Activated CD4-positive, alpha-beta T cell treated with anti-CD3 and anti-CD28 coated beads for 36 hours (primary cell): ENCODE data around the gene FNDC5. TPM values are rescaled to one million over a fixed set of nuclear protein-coding genes. Genes with fewer than 3 reads are reported as not detected.

ENCODE experiments used
- ATAC-seq: fragments of 200-7000 bp; cut with Tn5 transposase; one replicate; pipeline ENCODE4 v1.10.0; 2021; ENCODE audit warnings: mild to moderate bottlenecking, moderate library complexity
- CTCF ChIA-PET: fragments of 350-600 bp; sonication (Branson Sonifier 250); formaldehyde crosslinking; loops from one replicate; lab custom pipeline; 2021; ENCODE audit warnings: antibody characterized with exemption; lab: Charles Lee
- POLR2A ChIA-PET: fragments of 350-600 bp; sonication (Branson Sonifier 250); formaldehyde crosslinking; loops from one replicate; lab custom pipeline; 2021; ENCODE audit warnings: antibody characterized with exemption, inconsistent platforms; lab: Charles Lee
- DNase-seq: peaks from one replicate; pipeline ENCODE4 v3.0.0-alpha.2; 2020
- H3K27ac Mint-ChIP-seq: one replicate; pipeline ENCODE4 v1.8.0; 2021; ENCODE audit warnings: mixed read lengths
- H3K27me3 Mint-ChIP-seq: one replicate; pipeline ENCODE4 v1.8.0; 2021; ENCODE audit warnings: mixed read lengths
- H3K36me3 Mint-ChIP-seq: one replicate; pipeline ENCODE4 v1.8.0; 2021; ENCODE audit warnings: low read depth, mixed read lengths
- H3K4me1 Mint-ChIP-seq: one replicate; pipeline ENCODE4 v1.8.0; 2021; ENCODE audit warnings: mixed read lengths
- H3K4me3 Mint-ChIP-seq: one replicate; pipeline ENCODE4 v1.8.0; 2021; ENCODE audit warnings: mild to moderate bottlenecking, moderate library complexity, mixed read lengths
- H3K9me3 Mint-ChIP-seq: one replicate; pipeline ENCODE4 v1.8.0; 2021; ENCODE audit warnings: low read depth, mixed read lengths
- intact Hi-C, 2 experiments: fragments of 100-400 bp; cut with DNase I in 1 of 2; cut with micrococcal nuclease in 1 of 2; formaldehyde crosslinking; loops; one replicate each; pipeline versions ENCODE4 v1.14.2 to v1.15.1; 2022 to 2024; cut with DNase I, micrococcal nuclease
- total RNA-seq, 2 experiments: library from RNA; stranded (reverse); gene quantifications; one replicate each; pipeline ENCODE4 v1.2.3, GENCODE V29; 2021

FNDC5 gene
- total RNA-seq, 2 experiments from 2014 or later: not detected

DNA sequence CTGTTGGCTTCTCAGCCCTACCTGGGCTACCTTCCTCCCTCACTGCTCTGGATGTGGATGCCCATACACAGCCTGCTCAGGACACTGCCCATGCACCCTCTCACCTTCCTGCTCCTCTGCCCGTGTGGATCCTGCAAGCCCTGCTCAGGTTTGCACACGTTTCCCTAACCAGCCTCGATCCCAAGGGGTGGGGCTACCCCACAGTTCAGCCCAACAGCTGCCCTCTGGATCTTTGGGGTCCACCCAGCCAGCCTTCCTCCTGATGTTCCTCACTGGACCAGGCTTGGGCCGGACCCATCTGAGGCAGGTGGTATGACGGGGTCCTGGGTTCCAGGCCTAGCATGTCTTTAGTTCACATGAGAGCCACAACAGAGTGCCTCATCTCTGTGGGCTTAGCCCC lies 25.7 kb upstream of the FNDC5 start:
- no peak overlapping the region for H3K27ac Mint-ChIP-seq
- CTCF ChIA-PET: interaction anchor here (1.1 kb wide), 1 partner anchor 16 kb away, joined by 5 read pairs; no protein-coding TSS in a partner anchor
- no peak for ATAC-seq
- POLR2A ChIA-PET: no interaction called here
- intact Hi-C loops: no loop called here
- peaks cover 6% of the 10 kb centered on the region for H3K4me1 Mint-ChIP-seq
- no peak overlapping the region for H3K4me3 Mint-ChIP-seq
- DNase-seq: no peak
- H3K36me3 Mint-ChIP-seq: no peaks in the 10 kb centered on the region
- no peaks in the 10 kb centered on the region for H3K9me3 Mint-ChIP-seq
- H3K27me3 Mint-ChIP-seq: peaks cover 42% of the 10 kb centered on the region

DNA sequence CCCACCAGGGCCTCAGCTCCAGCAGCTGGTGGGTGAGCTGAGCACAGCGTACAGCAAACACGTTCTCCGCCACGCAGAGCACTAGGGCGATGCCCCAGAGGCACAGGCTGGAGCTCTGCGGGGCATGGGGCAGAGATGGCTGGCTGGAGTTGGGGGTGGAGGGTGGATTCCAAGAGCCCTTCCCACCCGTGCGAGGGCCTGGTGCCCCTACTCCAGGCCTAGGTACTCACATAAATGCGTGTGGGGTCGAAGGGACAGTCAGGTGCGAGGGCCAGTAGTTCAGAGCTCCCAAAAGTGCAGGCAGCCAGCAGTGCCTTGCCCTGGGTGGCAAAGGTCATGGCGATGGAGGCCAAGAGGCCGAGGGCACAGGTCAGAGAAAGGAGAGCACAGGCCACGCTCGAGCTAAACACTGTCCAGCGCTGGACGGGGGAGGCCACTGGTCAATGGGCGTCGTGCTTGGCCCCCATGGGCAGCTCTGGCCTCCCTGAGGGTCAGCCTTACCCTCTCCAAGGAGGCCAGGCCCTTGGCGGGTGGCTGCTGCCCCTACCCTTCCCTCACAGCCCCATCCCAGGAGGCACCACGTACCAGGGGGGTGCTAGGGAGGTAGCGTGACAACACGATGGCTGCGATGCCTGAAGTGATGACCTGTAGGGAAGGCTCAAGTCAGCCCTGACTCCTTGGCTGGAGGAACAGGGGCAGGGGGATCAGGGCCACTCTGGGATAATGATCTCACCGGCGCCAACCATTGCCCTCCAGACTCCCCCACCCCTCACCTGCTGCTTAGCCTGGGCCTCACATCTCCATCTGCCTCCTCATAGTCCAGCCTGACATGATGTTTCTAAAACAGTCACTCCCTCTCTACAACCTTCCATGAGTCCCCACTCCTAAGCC lies 24.9 kb upstream of the FNDC5 start:
- Mint-ChIP-seq H3K36me3 (no peaks in the 10 kb centered on the region), H3K27ac (no peak overlapping the region), H3K9me3 (no peaks in the 10 kb centered on the region), H3K4me1 (peaks cover 4% of the 10 kb centered on the region), H3K27me3 (peaks cover 43% of the 10 kb centered on the region), H3K4me3 (no peak overlapping the region)
- intact Hi-C loops: no loop called here
- ChIA-PET CTCF (interaction anchor here (0.6 to 1.0 kb wide), 3 partner anchors 9 to 191 kb away, joined by 3 to 4 read pairs (median 3); no protein-coding TSS in a partner anchor), POLR2A (no interaction called here)
- DNase-seq (no peak), ATAC-seq (no peak)

DNA sequence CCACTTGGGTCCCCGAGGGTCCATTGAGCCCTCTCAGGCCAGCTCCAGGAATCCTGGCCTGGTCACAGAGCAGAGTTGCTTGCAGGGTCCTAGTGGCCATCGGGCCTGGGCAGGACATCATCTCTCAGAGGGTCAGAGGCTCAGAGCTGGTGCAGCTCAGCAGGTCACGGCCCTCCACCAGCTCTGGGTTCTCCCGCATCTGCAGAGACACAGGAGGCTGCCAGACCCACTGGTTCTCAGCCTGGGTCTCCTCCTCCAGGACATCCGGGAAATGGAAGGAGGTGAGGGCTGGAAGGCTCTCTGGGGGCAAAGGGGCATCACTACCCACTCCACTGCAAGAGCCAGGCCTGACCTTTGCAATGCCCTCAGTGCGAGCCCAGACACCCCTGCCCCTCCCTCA lies 24.0 kb upstream of the FNDC5 start:
- POLR2A ChIA-PET: no interaction called here
- Mint-ChIP-seq H3K9me3 (no peaks in the 10 kb centered on the region), H3K27me3 (peaks cover 39% of the 10 kb centered on the region), H3K27ac (no peak overlapping the region), H3K4me3 (no peak overlapping the region), H3K4me1 (peaks cover 3% of the 10 kb centered on the region), H3K36me3 (no peaks in the 10 kb centered on the region)
- intact Hi-C loops: no loop called here
- ATAC-seq: no peak
- no peak for DNase-seq
- CTCF ChIA-PET: interaction anchor here (5.4 kb wide), 1 partner anchor 19 kb away, joined by 33 read pairs; no protein-coding TSS in a partner anchor

DNA sequence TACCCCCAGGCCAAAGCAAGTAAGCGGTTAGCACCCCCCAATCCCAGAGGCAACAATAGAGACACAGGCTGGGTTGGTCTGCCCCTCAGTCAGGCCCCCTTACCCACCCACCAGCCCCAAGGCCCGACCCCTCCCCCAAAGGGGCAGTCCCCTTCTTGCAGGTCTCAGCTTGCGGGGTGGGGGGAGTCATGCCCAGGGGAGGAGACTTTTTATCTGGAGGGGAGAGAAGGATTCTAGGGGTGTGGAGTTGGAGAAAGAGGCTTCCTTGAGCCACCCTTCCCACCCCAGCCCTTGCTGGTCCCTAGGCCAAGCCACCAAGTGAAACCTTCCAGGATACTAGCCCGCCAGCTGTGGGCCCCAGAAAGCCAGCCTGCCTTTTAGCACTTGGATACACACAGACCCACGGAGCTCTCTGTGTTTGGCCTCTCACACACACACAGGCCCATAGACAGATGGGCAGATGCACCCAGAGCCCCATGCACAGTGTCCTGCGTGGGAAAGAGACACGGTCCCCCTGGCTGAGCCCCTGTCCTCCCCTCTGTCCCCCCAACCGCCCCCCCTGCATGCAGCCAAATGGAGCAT lies 23.4 kb upstream of the FNDC5 start:
- ChIA-PET POLR2A (no interaction called here), CTCF (interaction anchor here (5.4 kb wide), 1 partner anchor 18 kb away, joined by 33 read pairs; no protein-coding TSS in a partner anchor)
- Mint-ChIP-seq H3K36me3 (no peaks in the 10 kb centered on the region), H3K4me1 (peaks cover 3% of the 10 kb centered on the region), H3K27me3 (peaks cover 41% of the 10 kb centered on the region), H3K27ac (no peak overlapping the region), H3K4me3 (peak overlapping the region; percentile 54), H3K9me3 (no peaks in the 10 kb centered on the region)
- no peak for DNase-seq
- intact Hi-C loops: no loop called here
- no peak for ATAC-seq

DNA sequence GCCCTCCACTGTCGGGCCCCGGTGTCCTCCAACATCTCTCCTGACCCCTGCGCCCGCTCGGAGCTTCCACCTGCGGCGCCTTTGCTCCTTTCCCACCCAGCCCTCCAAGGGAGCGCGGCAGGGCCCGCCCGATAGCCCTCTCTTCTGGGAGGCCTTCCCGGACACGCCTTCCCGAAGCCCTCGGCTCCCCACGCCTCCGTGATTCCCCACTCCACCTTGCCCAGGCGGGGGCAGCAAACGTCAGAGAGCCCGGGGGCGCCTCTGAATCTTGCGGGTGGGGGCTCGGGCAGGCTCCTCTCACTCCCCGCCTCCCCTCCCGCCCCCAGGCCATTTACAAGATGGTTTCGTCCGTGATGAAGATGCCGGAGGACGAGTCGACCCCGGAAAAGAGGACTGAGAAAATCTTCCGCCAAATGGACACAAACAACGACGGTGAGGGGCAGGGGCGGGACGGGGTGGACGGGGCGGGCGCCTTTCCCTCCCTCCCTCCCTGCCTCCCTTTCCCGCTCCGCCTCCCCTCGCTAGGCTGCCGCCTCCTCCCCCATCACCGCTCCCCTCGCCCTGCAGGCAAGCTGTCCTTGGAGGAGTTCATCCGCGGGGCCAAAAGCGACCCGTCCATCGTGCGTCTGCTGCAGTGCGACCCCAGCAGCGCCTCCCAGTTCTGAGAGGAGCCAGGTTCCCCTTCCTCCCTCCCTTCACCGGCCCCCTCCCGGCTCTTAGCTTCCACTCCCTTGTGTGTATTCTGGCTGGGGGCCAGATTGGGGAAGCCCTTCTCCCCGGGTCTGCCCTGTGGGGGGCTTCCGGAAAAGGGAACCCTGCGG lies 22.7 kb upstream of the FNDC5 start:
- intact Hi-C loops: no loop called here
- Mint-ChIP-seq H3K4me1 (peaks cover 3% of the 10 kb centered on the region), H3K27me3 (peaks cover 40% of the 10 kb centered on the region), H3K27ac (no peak overlapping the region), H3K36me3 (no peaks in the 10 kb centered on the region), H3K9me3 (no peaks in the 10 kb centered on the region), H3K4me3 (peak overlapping the region; percentile 54)
- CTCF ChIA-PET: interaction anchor here (0.6 to 5.4 kb wide), 9 partner anchors 17 to 341 kb away, joined by 3 to 33 read pairs (median 4); no protein-coding TSS in a partner anchor
- POLR2A ChIA-PET: interaction anchor here (0.6 kb wide), 1 partner anchor 493 kb away, joined by 3 read pairs; no protein-coding TSS in a partner anchor
- peak; percentile 41 for DNase-seq
- peak; percentile 13 for ATAC-seq

DNA sequence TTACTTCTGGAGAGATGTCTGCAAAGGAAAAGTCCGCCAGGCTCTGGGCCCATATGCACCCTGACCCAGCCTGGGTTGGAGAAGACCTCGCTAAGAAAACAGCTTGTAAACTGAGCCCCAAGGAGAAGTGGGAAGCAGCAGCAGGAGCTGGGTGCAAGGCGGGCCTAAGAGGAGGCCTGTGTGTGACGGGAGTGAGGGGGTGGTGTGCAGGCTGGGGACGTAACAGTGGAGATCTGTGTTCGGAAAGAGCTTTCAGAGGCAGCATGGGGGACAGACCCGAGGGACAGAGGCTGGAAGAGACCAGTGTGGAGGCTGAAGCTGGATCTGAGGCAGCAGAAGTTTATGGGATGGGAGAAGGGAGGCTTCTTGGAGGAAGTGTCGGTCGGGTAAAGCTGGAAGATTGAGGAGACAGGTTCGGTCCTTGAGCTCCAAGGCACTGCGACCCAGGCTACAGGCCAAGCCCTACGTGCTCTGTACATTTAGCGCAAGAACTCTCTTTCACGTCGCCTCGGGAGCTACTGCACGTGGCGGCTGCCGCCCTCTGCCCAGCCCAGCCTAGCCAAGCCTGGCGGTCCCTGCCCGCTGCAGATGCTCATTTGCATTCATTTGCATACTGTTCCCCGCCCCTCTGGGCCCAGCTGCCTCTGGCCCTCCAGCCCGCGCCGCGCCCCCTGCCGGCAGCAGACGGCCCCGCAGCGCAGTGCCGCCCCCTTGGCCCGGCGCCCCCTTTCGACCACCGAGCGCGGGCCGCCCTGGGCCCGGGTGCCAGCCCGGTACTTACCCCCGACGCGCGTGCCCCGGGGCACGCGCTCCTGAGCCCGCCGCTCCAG lies 21.9 kb upstream of the FNDC5 start:
- POLR2A ChIA-PET: interaction anchor here (0.6 kb wide), 2 partner anchors 478 to 492 kb away, joined by 3 to 7 read pairs; no protein-coding TSS in a partner anchor
- no peaks in the 10 kb centered on the region for H3K36me3 Mint-ChIP-seq
- intact Hi-C loops: no loop called here

DNA sequence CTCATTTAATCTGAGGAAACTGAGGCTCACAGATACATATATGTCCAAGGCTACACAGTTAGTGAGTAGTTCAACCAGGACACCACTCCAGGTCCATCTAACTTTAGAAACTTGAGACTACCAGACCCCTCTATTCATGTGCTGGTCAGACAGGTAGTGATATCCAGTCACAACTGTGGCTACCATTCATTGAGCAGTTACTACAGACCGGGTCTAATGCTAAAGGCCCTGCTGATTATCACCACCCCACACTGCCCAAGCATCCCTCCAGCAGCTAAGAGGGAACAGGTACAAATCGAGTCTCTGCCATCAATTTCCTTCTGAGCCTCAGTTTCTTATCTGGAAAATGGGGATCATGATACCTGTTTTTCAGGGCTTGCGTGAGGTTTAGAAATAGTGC lies 20.9 kb upstream of the FNDC5 start:
- CTCF ChIA-PET: interaction anchor here (0.6 to 5.4 kb wide), 5 partner anchors 13 to 1174 kb away, joined by 3 to 33 read pairs (median 3); no protein-coding TSS in a partner anchor
- H3K4me1 Mint-ChIP-seq: peaks cover 3% of the 10 kb centered on the region
- no peaks in the 10 kb centered on the region for H3K36me3 Mint-ChIP-seq

More for the DNA sequence above, 21.9 kb upstream of the FNDC5 start:
- Mint-ChIP-seq H3K4me1 (peaks cover 3% of the 10 kb centered on the region), H3K27me3 (peaks cover 48% of the 10 kb centered on the region), H3K9me3 (no peaks in the 10 kb centered on the region), H3K4me3 (peak overlapping the region; percentile 36), H3K27ac (no peak overlapping the region)
- DNase-seq (peak; percentile 75), ATAC-seq (peak; percentile 82)
- CTCF ChIA-PET: interaction anchor here (0.6 to 5.4 kb wide), 11 partner anchors 12 to 340 kb away, joined by 3 to 33 read pairs (median 4); no protein-coding TSS in a partner anchor

DNA sequence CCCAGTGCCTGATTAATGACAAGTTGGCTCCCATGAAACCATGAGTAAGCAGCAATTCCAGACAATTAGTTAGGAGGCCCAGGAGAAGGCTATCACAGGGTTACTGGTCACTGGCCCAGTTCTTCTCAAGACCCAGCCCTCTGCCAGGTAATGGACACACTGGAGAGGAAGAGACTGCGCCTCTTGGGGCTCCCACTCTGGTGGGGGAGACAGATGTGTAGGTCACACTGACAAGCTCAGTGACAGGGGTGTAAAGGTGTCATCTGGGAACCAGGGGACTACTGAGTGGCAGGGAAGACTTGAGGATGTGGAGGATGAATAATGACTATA lies 20.5 kb upstream of the FNDC5 start:
- intact Hi-C loops: no loop called here
- Mint-ChIP-seq H3K27me3 (peaks cover 53% of the 10 kb centered on the region), H3K9me3 (no peaks in the 10 kb centered on the region), H3K27ac (no peak overlapping the region), H3K4me1 (peaks cover 3% of the 10 kb centered on the region), H3K36me3 (no peaks in the 10 kb centered on the region), H3K4me3 (no peak overlapping the region)
- POLR2A ChIA-PET: no interaction called here
- ATAC-seq (no peak), DNase-seq (no peak)
- CTCF ChIA-PET: interaction anchor here (0.5 to 5.4 kb wide), 7 partner anchors 13 to 1173 kb away, joined by 3 to 33 read pairs (median 3); no protein-coding TSS in a partner anchor

More for the DNA sequence above, 20.9 kb upstream of the FNDC5 start:
- no peak overlapping the region for H3K4me3 Mint-ChIP-seq
- no peak overlapping the region for H3K27ac Mint-ChIP-seq
- intact Hi-C loops: no loop called here
- ATAC-seq (no peak), DNase-seq (no peak)
- POLR2A ChIA-PET: no interaction called here
- no peaks in the 10 kb centered on the region for H3K9me3 Mint-ChIP-seq
- peaks cover 56% of the 10 kb centered on the region for H3K27me3 Mint-ChIP-seq

DNA sequence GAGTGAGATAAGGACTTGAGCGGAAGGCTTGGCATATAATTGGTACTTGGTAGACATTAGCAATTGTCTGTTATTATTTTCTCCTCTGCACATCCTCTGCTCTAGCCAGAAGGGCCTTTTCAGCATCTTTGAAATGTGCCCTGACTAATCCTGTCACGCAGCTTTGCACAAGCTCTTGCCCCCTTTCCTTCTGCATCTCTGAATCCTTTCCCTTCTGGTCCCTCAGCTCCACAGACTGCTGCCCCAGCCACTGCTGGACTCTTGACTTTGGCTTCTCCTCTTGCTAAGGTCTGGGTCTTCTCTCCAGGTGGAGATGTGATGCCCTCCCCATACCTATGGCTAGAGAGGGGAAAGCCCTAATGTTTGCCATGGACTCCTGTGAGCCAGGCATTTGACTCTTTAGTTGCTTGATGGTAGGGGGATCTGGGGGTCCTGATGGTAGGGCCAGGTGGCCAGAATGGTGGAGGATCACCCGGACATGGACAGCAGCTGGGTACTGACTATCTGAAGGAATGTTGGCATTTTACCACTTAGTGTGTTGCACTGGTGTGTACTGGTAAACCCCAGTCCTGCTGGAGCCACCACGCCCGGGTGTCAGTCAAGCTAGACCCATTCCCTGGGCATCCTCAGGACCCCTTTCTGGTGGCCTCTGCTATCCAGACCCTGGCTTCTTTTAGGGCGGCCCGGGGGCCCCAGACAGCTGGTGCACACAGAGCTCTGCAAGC lies 20.0 kb upstream of the FNDC5 start:
- DNase-seq: no peak
- ChIA-PET POLR2A (no interaction called here), CTCF (interaction anchor here (0.5 to 5.4 kb wide), 9 partner anchors 14 to 1173 kb away, joined by 3 to 33 read pairs (median 3); no protein-coding TSS in a partner anchor)
- peaks cover 3% of the 10 kb centered on the region for H3K4me1 Mint-ChIP-seq
- ATAC-seq: no peak
- H3K36me3 Mint-ChIP-seq: no peaks in the 10 kb centered on the region
- no peaks in the 10 kb centered on the region for H3K9me3 Mint-ChIP-seq
- peaks cover 53% of the 10 kb centered on the region for H3K27me3 Mint-ChIP-seq
- no peak overlapping the region for H3K4me3 Mint-ChIP-seq
- intact Hi-C loops: no loop called here
- H3K27ac Mint-ChIP-seq: no peak overlapping the region
